ENCODE measurements around the gene SPCS3.

- TF ChIP-seq, protein P1, sequence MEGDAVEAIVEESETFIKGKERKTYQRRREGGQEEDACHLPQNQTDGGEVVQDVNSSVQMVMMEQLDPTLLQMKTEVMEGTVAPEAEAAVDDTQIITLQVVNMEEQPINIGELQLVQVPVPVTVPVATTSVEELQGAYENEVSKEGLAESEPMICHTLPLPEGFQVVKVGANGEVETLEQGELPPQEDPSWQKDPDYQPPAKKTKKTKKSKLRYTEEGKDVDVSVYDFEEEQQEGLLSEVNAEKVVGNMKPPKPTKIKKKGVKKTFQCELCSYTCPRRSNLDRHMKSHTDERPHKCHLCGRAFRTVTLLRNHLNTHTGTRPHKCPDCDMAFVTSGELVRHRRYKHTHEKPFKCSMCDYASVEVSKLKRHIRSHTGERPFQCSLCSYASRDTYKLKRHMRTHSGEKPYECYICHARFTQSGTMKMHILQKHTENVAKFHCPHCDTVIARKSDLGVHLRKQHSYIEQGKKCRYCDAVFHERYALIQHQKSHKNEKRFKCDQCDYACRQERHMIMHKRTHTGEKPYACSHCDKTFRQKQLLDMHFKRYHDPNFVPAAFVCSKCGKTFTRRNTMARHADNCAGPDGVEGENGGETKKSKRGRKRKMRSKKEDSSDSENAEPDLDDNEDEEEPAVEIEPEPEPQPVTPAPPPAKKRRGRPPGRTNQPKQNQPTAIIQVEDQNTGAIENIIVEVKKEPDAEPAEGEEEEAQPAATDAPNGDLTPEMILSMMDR (IDR thresholded peaks at IDR 0.05), result no peak
- TF ChIP-seq POLR2A (IDR thresholded peaks at IDR 0.05), result no peak
These were observed 30.2 kb upstream of the SPCS3 start for GRCh38 chr4:176289561-176289960.

Data from uterus (tissue), 2 donors.